Caco-2 (cell line): ENCODE results near the gene EPHB1. TPM values are rescaled to one million over a fixed set of nuclear protein-coding genes. Genes with fewer than 3 reads are reported as not detected.

Experiments used
- BruUV-seq: library from RNA; stranded (reverse); fragments of 400-500 nt; replicated peaks from 2 replicates; lab custom pipeline; 2021; lab: Mats Ljungman, UMichigan
- CTCF ChIA-PET: fragments of 300-600 bp; sonication (Branson Sonifier 250); formaldehyde crosslinking; loops from one replicate; lab custom pipeline; 2022; ENCODE audit warnings: antibody characterized with exemption; lab: Charles Lee
- POLR2A ChIA-PET: fragments of 300-600 bp; sonication (Branson Sonifier 250); formaldehyde crosslinking; loops from one replicate; lab custom pipeline; 2022; ENCODE audit warnings: antibody characterized with exemption; lab: Charles Lee
- DNase-seq, 2 experiments: peaks; one replicate each; pipeline versions ENCODE4 v3.0.0 to v3.0.0-alpha.2; 2020 to 2022
- H3K27me3 ChIP-seq: replicated peaks from 2 replicates; pipeline ENCODE4 v1.6.0; 2011; ENCODE audit warnings: low read length; ENCODE audit not compliant: control insufficient read depth, insufficient read depth
- H3K36me3 ChIP-seq: 2 replicates; pipeline ENCODE4 v1.5.1; 2011; ENCODE audit warnings: low read length; ENCODE audit not compliant: control insufficient read depth, insufficient read depth
- H3K4me1 ChIP-seq: fragments of 250-450 bp; sonication (Bioruptor Pico); 2 replicates; pipeline ENCODE4 v1.5.1; 2020; ENCODE audit warnings: mild to moderate bottlenecking
- H3K4me3 ChIP-seq: 2 replicates; pipeline ENCODE4 v1.5.1; 2011; ENCODE audit warnings: low read depth, mild to moderate bottlenecking, control low read depth, low read length
- H3K9me3 ChIP-seq: fragments of 250-450 bp; sonication (Bioruptor Pico); 2 replicates; pipeline ENCODE4 v1.5.1; 2020; ENCODE audit warnings: mild to moderate bottlenecking, moderate library complexity
- H3K27ac Mint-ChIP-seq: one replicate; pipeline ENCODE4 v1.8.0; 2022; ENCODE audit warnings: mixed read lengths; ENCODE audit not compliant: unreplicated experiment
- H3K27me3 Mint-ChIP-seq: one replicate; pipeline ENCODE4 v1.8.0; 2022; ENCODE audit warnings: mixed read lengths; ENCODE audit not compliant: insufficient read depth, unreplicated experiment
- H3K36me3 Mint-ChIP-seq: one replicate; pipeline ENCODE4 v1.8.0; 2022; ENCODE audit warnings: mild to moderate bottlenecking, mixed read lengths; ENCODE audit not compliant: insufficient read depth, unreplicated experiment
- H3K4me1 Mint-ChIP-seq: one replicate; pipeline ENCODE4 v1.8.0; 2022; ENCODE audit warnings: low read depth, mixed read lengths; ENCODE audit not compliant: unreplicated experiment
- H3K4me3 Mint-ChIP-seq: one replicate; pipeline ENCODE4 v1.8.0; 2022; ENCODE audit warnings: mild to moderate bottlenecking, moderate library complexity, mixed read lengths; ENCODE audit not compliant: unreplicated experiment
- H3K9me3 Mint-ChIP-seq: one replicate; pipeline ENCODE4 v1.8.0; 2022; ENCODE audit warnings: mixed read lengths; ENCODE audit not compliant: unreplicated experiment
- CTCF ChIP-seq, 2 experiments: fragments of 200-600 bp in 1 of 2; IDR thresholded peaks; 1 replicate in 1 of 2; 2 replicates in 1 of 2; pipeline versions ENCODE4 v1.5.1 to v1.8.0; 2011 to 2022; ENCODE audit warnings: antibody characterized with exemption in 1 of 2, control low read depth in 1 of 2, inconsistent platforms in 1 of 2, low read depth in 1 of 2, low read length in 1 of 2, mild to moderate bottlenecking in 1 of 2, moderate library complexity in 1 of 2; ENCODE audit not compliant: insufficient read depth in 1 of 2, severe bottlenecking in 1 of 2, unreplicated experiment in 1 of 2
- intact Hi-C: fragments of 100-400 bp; cut with micrococcal nuclease; formaldehyde crosslinking; loops from one replicate; pipeline ENCODE4 v1.10.0; 2022; ENCODE audit not compliant: unreplicated experiment
- total RNA-seq: library from RNA; stranded (reverse); gene quantifications from 2 replicates; pipeline ENCODE4 v1.2.3, GENCODE V29; 2022

Gene EPHB1
- total RNA-seq, 1 experiment from 2014 or later: 2.3 TPM

GRCh38 chr3:135072431-135072830 is 277.4 kb downstream of the EPHB1 start:
- BruUV-seq: no TSS peak
- H3K9me3 Mint-ChIP-seq: peaks cover 10% of the 10 kb centered on the region

GRCh38 chr3:135075157-135075556 is 280.1 kb downstream of the EPHB1 start:
- Mint-ChIP-seq H3K27ac (no peak overlapping the region), H3K36me3 (no peaks in the 10 kb centered on the region), H3K4me1 (no peaks in the 10 kb centered on the region), H3K9me3 (peaks cover 10% of the 10 kb centered on the region), H3K4me3 (no peak overlapping the region), H3K27me3 (no peaks in the 10 kb centered on the region)
- Histone ChIP-seq H3K27me3 (no peaks in the 10 kb centered on the region), H3K4me3 (no peak overlapping the region), H3K4me1 (no peaks in the 10 kb centered on the region), H3K9me3 (no peaks in the 10 kb centered on the region), H3K36me3 (no peaks in the 10 kb centered on the region)
- DNase-seq: no peak
- intact Hi-C loops: no loop called here
- TF ChIP-seq CTCF (IDR thresholded peaks at IDR 0.05; ENCODE audit: insufficient read depth in 1 of 2, low read depth in 1 of 2, low read length in 1 of 2, severe bottlenecking in 1 of 2, unreplicated experiment in 1 of 2): no peak
- CTCF ChIA-PET: no interaction called here
- BruUV-seq: no TSS peak
- POLR2A ChIA-PET: no interaction called here

More at GRCh38 chr3:135072431-135072830, 277.4 kb downstream of the EPHB1 start:
- Mint-ChIP-seq H3K36me3 (no peaks in the 10 kb centered on the region), H3K27ac (no peak overlapping the region), H3K27me3 (no peaks in the 10 kb centered on the region), H3K4me1 (peaks cover 4% of the 10 kb centered on the region), H3K4me3 (no peak overlapping the region)
- ChIA-PET CTCF (interaction anchor here (0.6 kb wide), 1 partner anchor 278 kb away, joined by 3 read pairs; no protein-coding TSS in a partner anchor), POLR2A (no interaction called here)
- DNase-seq: no peak
- no peak overlapping the region for H3K4me3 ChIP-seq
- no peaks in the 10 kb centered on the region for H3K9me3 ChIP-seq
- no peaks in the 10 kb centered on the region for H3K27me3 ChIP-seq
- TF ChIP-seq CTCF (IDR thresholded peaks at IDR 0.05; ENCODE audit: insufficient read depth in 1 of 2, low read depth in 1 of 2, low read length in 1 of 2, severe bottlenecking in 1 of 2, unreplicated experiment in 1 of 2): no peak
- intact Hi-C loops: no loop called here
- no peaks in the 10 kb centered on the region for H3K36me3 ChIP-seq
- H3K4me1 ChIP-seq: no peaks in the 10 kb centered on the region

- ChIA-PET CTCF (no interaction called here), POLR2A (no interaction called here)
These were observed 281.3 kb downstream of the EPHB1 start for GRCh38 chr3:135076341-135076740.

More at GRCh38 chr3:135076341-135076740, 281.3 kb downstream of the EPHB1 start:
- H3K27me3 Mint-ChIP-seq: no peaks in the 10 kb centered on the region
- Histone ChIP-seq H3K36me3 (no peaks in the 10 kb centered on the region), H3K4me3 (no peak overlapping the region), H3K27me3 (no peaks in the 10 kb centered on the region), H3K9me3 (no peaks in the 10 kb centered on the region), H3K4me1 (no peaks in the 10 kb centered on the region)
- no peak for TF ChIP-seq CTCF (IDR thresholded peaks at IDR 0.05; ENCODE audit: insufficient read depth in 1 of 2, low read depth in 1 of 2, low read length in 1 of 2, severe bottlenecking in 1 of 2, unreplicated experiment in 1 of 2)
- no TSS peak for BruUV-seq
- no peak for DNase-seq
- intact Hi-C loops: no loop called here
- no peaks in the 10 kb centered on the region for H3K36me3 Mint-ChIP-seq
- no peak overlapping the region for H3K4me3 Mint-ChIP-seq
- H3K9me3 Mint-ChIP-seq: peaks cover 10% of the 10 kb centered on the region
- H3K4me1 Mint-ChIP-seq: no peaks in the 10 kb centered on the region
- no peak overlapping the region for H3K27ac Mint-ChIP-seq
